Occipital lobe (tissue), 2 donors: Measurements from ENCODE around the gene MIOS. TPM values are rescaled to one million over a fixed set of nuclear protein-coding genes. Genes with fewer than 3 reads are reported as not detected.
"Not testable (repeated sequence)": the region's sequence is repeated elsewhere in the genome, so short reads cannot be mapped to it uniquely, and the experiment has no call there.

ENCODE experiments used
- DNase-seq: peaks from one replicate; lab custom pipeline; 2025; lab: John Stamatoyannopoulos, UW
- total RNA-seq: library from RNA; depleted of rRNA; stranded (reverse); fragments of >200 nt; gene quantifications from one replicate; pipeline ENCODE4 v1.2.3, GENCODE V29; 2014

Gene MIOS
- total RNA-seq, 1 donor from 2014 or later: 86.4 TPM

DNA sequence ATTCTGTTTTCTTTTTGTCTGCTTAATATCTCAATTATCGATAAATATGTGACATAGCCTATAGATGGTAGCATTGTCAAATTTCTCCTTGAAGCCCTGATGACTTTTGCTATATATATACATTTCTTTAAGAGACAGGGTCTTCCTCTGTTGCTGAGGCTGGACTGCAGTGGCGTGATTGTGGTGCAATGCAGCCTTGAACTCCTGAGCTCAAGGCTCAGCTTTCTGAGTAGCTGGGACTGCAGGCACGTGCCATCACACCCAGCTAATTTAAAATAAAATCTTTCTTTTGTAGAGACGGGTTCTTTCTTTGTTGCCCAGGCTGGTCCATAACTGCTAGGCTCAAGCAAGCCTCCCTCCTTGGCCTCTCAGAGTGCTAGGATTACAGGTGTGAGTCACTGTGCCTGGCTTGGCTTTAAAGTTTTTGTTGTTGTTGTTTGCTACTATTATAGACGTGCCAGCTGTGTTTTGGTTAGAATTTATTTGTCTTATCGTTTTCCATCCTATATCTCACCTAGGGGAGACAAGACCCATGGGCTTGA lies 80.9 kb downstream of the MIOS start:
- DNase-seq: no peak

DNA sequence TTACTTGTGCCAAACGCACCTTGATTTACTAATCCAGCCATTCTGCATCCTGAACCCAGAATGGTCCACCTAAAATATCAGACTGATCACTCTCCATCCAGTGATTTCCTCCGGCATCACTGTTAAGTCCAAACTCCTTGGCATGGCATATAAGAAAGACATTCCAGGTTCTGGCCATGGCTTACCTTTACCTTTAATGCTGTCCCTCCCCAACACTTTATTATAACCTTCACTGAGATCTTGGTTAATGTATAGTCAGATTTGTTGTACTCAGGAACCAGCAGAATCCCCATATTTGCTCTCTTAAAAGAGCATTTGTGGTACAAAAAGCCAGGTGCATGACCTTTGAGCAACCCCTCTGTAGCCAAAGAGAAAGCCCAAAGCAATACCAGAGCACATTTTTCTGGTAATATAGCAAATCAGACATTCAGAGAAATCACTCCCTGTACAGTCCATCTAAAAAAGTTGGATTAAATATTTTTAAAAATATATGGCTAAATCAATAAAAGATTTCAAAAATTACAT lies 84.1 kb downstream of the MIOS start:
- DNase-seq: no peak

DNA sequence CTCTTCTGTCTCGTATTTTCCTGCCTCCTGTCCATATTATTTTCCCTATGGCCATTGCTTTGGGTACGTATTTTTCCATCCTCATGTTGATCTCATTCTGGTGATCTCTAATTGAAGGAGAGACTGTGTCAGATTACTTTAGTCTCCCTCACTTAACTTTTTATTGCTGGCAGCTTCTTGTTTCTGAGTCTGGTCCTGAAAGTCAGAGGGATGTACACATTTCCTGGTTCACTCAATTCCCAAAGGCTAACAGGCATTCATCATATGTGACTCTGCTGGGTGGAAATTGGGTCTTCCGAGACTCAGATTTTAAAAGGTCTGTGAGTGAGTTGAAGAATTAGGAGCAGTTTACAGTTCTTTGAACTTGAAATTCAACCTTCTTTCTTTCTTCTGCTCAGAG lies 84.8 kb downstream of the MIOS start:
- no peak for DNase-seq

DNA sequence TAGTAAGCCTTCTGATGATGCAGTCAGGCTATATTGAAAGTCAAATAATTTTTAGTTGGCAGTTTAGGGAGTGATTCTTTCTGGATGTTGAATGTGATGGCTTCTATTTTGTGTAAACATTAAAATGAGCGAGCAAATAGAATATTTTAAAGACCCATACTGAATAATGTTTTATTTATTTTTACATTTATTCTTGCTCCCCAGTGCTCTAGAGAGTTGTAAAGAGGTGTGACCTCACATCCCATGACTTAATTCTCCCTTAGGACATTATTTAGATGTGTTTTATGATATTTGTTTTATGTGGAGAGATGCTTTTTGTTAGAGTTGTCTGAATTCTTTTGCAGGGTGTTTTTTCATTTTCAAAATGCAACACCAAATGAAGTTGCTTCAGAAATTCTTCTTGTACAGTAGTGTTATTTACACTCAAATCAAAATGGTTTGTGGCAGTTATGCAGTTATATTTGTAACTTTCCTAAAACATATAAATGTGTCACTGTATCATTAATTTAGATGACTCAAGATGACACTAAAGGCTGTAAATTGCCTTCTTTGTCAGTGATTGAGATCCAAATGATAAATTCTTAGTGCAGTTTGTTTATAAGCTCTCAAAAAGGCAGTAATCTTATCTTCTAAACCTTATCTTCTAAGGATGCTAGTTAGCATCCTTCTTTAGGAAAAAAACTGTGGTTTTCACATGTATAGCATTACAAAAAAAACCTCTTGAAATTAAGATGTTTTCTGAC lies 86.3 kb downstream of the MIOS start:
- no peak for DNase-seq

DNA sequence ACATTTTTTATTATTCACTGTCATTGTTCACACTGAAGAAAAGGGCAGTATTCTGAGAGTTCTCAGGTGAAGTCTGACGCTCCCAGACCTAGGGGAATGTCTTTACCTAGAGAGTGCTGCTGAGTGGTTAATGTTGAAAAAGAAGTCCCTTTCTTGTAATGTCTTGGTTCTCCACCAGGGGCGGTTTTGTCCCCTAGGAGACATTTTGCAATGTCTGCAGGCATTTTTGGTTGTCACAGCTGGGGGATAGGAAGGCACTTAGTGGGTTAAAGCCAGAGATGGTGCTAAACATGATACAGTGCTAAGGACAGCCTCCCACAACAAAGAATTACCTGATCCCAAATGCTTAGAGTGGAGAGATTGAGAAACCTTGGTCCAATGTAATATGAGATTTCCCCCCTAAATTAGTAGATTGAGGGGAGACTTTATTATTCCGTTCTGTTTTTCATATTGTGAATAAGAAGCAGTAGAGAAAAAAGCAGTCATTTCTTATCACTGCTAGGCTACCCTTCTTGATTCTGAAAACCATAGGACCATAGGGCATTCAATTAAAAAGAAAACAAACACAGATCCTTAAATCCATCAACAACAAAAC lies 87.0 kb downstream of the MIOS start:
- DNase-seq: no peak

DNA sequence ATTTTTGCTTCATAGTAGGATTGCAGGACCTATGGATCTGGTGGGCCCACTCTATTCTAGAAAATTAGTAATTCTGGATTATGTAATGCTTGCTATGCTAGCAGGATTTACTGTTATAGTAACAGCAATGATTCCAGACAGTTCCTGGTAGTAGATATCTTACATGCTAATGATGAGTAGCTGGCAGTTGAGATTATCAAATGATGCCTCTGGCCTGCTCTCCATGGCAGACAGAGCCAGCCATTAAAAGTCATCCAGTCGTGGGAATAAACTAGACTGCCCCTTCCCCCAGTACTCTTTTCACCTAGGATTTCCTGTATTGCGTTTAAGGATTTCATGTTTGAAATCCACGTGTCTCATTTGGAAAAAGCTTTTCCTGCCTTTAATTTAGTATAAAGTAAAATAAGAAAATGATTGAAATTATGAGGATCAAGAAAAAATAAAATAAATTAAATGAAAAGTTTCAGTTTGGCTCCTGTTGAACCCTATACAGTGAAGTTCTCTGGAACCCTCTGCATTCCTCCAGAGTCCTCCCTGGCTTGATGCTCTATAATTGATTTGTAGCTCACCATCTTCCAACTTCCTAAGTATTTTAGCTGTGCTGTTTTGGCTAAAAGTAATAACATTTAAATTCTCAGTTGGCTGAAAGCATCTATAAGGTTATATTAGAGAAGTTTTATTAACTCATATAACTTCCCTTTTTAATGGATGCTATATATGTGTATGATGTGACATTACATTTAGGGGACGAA lies 88.5 kb downstream of the MIOS start:
- no peak for DNase-seq

DNA sequence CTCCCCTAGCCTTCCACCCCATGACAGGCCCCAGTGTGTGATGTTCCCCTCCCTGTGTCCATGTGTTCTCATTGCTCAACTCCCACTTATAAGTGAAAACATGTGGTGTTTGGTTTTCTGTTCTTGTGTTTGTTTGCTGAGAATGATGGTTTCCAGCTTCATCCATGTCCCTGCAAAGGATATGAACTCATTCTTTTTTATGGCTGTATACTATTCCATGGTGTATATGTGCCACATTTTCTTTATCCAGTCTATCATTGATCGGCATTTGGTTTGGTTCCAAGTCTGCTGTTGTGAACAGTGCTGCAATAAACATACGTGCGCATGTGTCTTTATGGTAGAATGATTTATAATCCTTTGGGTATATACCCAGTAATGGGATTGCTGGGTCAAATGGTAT lies 89.8 kb downstream of the MIOS start:
- not testable (repeated sequence) for DNase-seq

Other genes with a start within 250 kb of the MIOS start
- 0.62 TPM for gene COL28A1, start 31.0 kb upstream of the MIOS start, total RNA-seq
- 10.9 TPM for gene UMAD1, start 73.9 kb downstream of the MIOS start, total RNA-seq
- gene RPA3, start 151.7 kb downstream of the MIOS start, total RNA-seq: 12.9 TPM